GM12874 (cell line): ENCODE measurements around the gene RYR1.

Experiments used
- CTCF ChIP-seq: IDR thresholded peaks from 2 replicates; pipeline ENCODE4 v1.5.1; 2011; ENCODE audit warnings: low read depth, mild to moderate bottlenecking, control low read depth, low read length, moderate library complexity; ENCODE audit not compliant: insufficient read depth

RYR1 gene

GRCh38 chr19:38634757-38635482 is 201.4 kb downstream of the RYR1 start:
- peak; percentile 88 for TF ChIP-seq CTCF

- TF ChIP-seq CTCF, result no peak
Observed at GRCh38 chr19:38635483-38636399, 202.2 kb downstream of the RYR1 start.
